Endothelial cell of umbilical vein (primary cell): ENCODE measurements around the gene ZNF775. TPM values are rescaled to one million over a fixed set of nuclear protein-coding genes. Genes with fewer than 3 reads are reported as not detected.

Experiments
- BruUV-seq: library from RNA; stranded (reverse); fragments of 400-500 nt; replicated peaks from 2 replicates; lab custom pipeline; 2021; lab: Mats Ljungman, UMichigan
- CTCF ChIA-PET: fragments of 300-600, 350-600 bp; sonication (Branson Sonifier 250); formaldehyde crosslinking; loops from one replicate; lab custom pipeline; 2021; ENCODE audit warnings: antibody characterized with exemption, inconsistent platforms; lab: Charles Lee
- POLR2A ChIA-PET: fragments of 300-600, 350-600 bp; sonication (Branson Sonifier 250); formaldehyde crosslinking; loops from one replicate; lab custom pipeline; 2021; ENCODE audit warnings: antibody characterized with exemption, inconsistent platforms; lab: Charles Lee
- DNase-seq: peaks from one replicate; pipeline ENCODE4 v3.0.0-alpha.2; 2011; ENCODE audit warnings: low read depth, low spot score
- FAIRE-seq: peaks from 2 replicates; lab custom pipeline; 2011; peaks lifted over from hg19 to GRCh38; lab: Jason Lieb, UNC
- H2AFZ ChIP-seq: 2 replicates; pipeline ENCODE4 v1.6.0; 2012; ENCODE audit warnings: low read depth, low read length, control low read depth, inconsistent platforms
- H3K27ac ChIP-seq: 2 replicates; pipeline ENCODE4 v1.5.1; 2011; ENCODE audit warnings: low read depth, mild to moderate bottlenecking, control low read depth, low read length, moderate library complexity; ENCODE audit not compliant: insufficient read depth
- H3K27me3 ChIP-seq, 2 experiments: 2 replicates each; pipeline versions ENCODE4 v1.6.0 to v1.6.1; 2011; ENCODE audit warnings: low read length in 2 of 2, mixed read lengths in 1 of 2; ENCODE audit not compliant: control insufficient read depth in 2 of 2, insufficient read depth in 2 of 2
- H3K36me3 ChIP-seq, 2 experiments: 2 replicates in 1 of 2; 3 replicates in 1 of 2; pipeline ENCODE4 v1.5.1; 2011; ENCODE audit warnings: low read length in 2 of 2, mild to moderate bottlenecking in 1 of 2, moderate library complexity in 1 of 2; ENCODE audit not compliant: control insufficient read depth in 2 of 2, insufficient read depth in 2 of 2; ENCODE audit errors: extremely low read depth in 1 of 2
- H3K4me1 ChIP-seq: 3 replicates; pipeline ENCODE4 v1.5.1; 2011; ENCODE audit warnings: mild to moderate bottlenecking, low read length; ENCODE audit not compliant: control insufficient read depth, insufficient read depth; ENCODE audit errors: extremely low read depth
- H3K4me2 ChIP-seq: 2 replicates; pipeline ENCODE4 v1.6.1; 2011; ENCODE audit warnings: low read length, control low read depth, mixed read lengths; ENCODE audit not compliant: insufficient read depth
- H3K4me3 ChIP-seq, 3 experiments: fragments of 200-600 bp in 1 of 3; sonication (generic), shearing (Covaris generic) in 1 of 3; replicated peaks in 1 of 3; 2 replicates each; pipeline ENCODE4 v1.5.1; 2011 to 2016; ENCODE audit warnings: control low read depth in 3 of 3, low read length in 3 of 3, mild to moderate bottlenecking in 2 of 3, inconsistent platforms in 1 of 3, low read depth in 1 of 3, moderate library complexity in 1 of 3; ENCODE audit not compliant: insufficient read depth in 1 of 3
- H3K79me2 ChIP-seq: 2 replicates; pipeline ENCODE4 v1.6.0; 2012; ENCODE audit warnings: low read length, inconsistent platforms; ENCODE audit not compliant: control insufficient read depth, insufficient read depth
- H3K9ac ChIP-seq: replicated peaks from 2 replicates; pipeline ENCODE3; 2011; ENCODE audit warnings: low read length, control low read depth; ENCODE audit not compliant: insufficient read depth; ENCODE audit errors: extremely low read depth
- H3K9me1 ChIP-seq: replicated peaks from 3 replicates; pipeline ENCODE4 v1.6.0; 2011; ENCODE audit warnings: mild to moderate bottlenecking, low read length; ENCODE audit not compliant: control insufficient read depth, insufficient read depth; ENCODE audit errors: extremely low read depth
- H3K9me3 ChIP-seq: replicated peaks from 2 replicates; pipeline ENCODE4 v1.5.1; 2012; ENCODE audit warnings: low read length, inconsistent platforms; ENCODE audit not compliant: control insufficient read depth, insufficient read depth
- H4K20me1 ChIP-seq: replicated peaks from 2 replicates; pipeline ENCODE3; 2011; ENCODE audit warnings: mild to moderate bottlenecking, low read length; ENCODE audit not compliant: control insufficient read depth, insufficient read depth; ENCODE audit errors: extremely low read depth
- EZH2 ChIP-seq: IDR thresholded peaks from 2 replicates; pipeline ENCODE4 v1.6.1; 2012; ENCODE audit warnings: borderline replicate concordance, low read depth, mild to moderate bottlenecking, moderate library complexity, low read length, inconsistent platforms; ENCODE audit not compliant: severe bottlenecking
- FOS ChIP-seq: IDR thresholded peaks from 2 replicates; pipeline ENCODE4 v1.6.1; 2011; ENCODE audit warnings: mild to moderate bottlenecking, low read length, moderate library complexity, borderline replicate concordance; ENCODE audit not compliant: insufficient read depth
- GATA2 ChIP-seq: IDR thresholded peaks from 2 replicates; pipeline ENCODE4 v1.7.0; 2011; ENCODE audit warnings: low read depth, mild to moderate bottlenecking, moderate library complexity, mixed read lengths, low read length; ENCODE audit not compliant: insufficient read length, insufficient read depth
- JUN ChIP-seq: IDR thresholded peaks from 2 replicates; pipeline ENCODE4 v1.6.1; 2011; ENCODE audit warnings: borderline replicate concordance, low read depth; ENCODE audit not compliant: insufficient read length, insufficient read depth
- MYC ChIP-seq: IDR thresholded peaks from one replicate; pipeline ENCODE4 v1.6.1; 2011; ENCODE audit warnings: mild to moderate bottlenecking, low read depth, low read length
- POLR2A ChIP-seq: IDR thresholded peaks from 2 replicates; pipeline ENCODE4 v1.6.1; 2012; ENCODE audit warnings: low read depth, mild to moderate bottlenecking, control low read depth, low read length
- POLR2AphosphoS5 ChIP-seq: IDR thresholded peaks from 2 replicates; pipeline ENCODE4 v1.6.1; 2012; ENCODE audit warnings: low read depth, mild to moderate bottlenecking, control low read depth, low read length, moderate library complexity; ENCODE audit not compliant: insufficient read depth
- dilution Hi-C: fragments of 300-500 bp; cut with MboI; formaldehyde crosslinking; loops from one replicate; pipeline ENCODE4 v1.15.0; 2019; ENCODE audit warnings: low sequenced_read_pairs; ENCODE audit not compliant: extremely low pct_ligation_motif_present
- intact Hi-C: fragments of 100-400 bp; cut with micrococcal nuclease; formaldehyde crosslinking; loops from one replicate; pipeline ENCODE4 v1.10.0; 2022
- polyA plus RNA-seq, 4 experiments: library from polyadenylated mRNA; depleted of rRNA in 3 of 4; stranded (reverse) in 3 of 4; unstranded in 1 of 4; fragments of >200 nt; gene quantifications; 2 replicates each; pipeline versions ENCODE4 v1.2.1 to v1.2.3, GENCODE V29; 2011 to 2012; ENCODE audit warnings: missing spikeins in 1 of 4
- total RNA-seq: library from RNA; stranded (reverse); gene quantifications from 2 replicates; pipeline ENCODE4 v1.2.3, GENCODE V29; 2021
- TF ChIP-seq, protein P1 (sequence below): IDR thresholded peaks from 2 replicates; pipeline ENCODE4 v1.6.1; 2011; ENCODE audit not compliant: insufficient read depth, insufficient read length
- TF ChIP-seq, protein P2 (sequence below), 2 donors: IDR thresholded peaks; 1 replicate in 1 of 2; 2 replicates in 1 of 2; pipeline ENCODE4 v1.5.1; 2011; ENCODE audit warnings: low read length in 2 of 2, mild to moderate bottlenecking in 2 of 2, moderate library complexity in 2 of 2, control low read depth in 1 of 2, inconsistent platforms in 1 of 2, low read depth in 1 of 2; ENCODE audit not compliant: insufficient read depth in 1 of 2; ENCODE audit errors: extremely low read depth in 1 of 2

The ZNF775 gene
- total and polyA plus RNA-seq, 2 donors (not counting 3 experiments of a cell fraction or from before 2014, with no cell fraction given), result 5.8 to 8.3 TPM

DNA sequence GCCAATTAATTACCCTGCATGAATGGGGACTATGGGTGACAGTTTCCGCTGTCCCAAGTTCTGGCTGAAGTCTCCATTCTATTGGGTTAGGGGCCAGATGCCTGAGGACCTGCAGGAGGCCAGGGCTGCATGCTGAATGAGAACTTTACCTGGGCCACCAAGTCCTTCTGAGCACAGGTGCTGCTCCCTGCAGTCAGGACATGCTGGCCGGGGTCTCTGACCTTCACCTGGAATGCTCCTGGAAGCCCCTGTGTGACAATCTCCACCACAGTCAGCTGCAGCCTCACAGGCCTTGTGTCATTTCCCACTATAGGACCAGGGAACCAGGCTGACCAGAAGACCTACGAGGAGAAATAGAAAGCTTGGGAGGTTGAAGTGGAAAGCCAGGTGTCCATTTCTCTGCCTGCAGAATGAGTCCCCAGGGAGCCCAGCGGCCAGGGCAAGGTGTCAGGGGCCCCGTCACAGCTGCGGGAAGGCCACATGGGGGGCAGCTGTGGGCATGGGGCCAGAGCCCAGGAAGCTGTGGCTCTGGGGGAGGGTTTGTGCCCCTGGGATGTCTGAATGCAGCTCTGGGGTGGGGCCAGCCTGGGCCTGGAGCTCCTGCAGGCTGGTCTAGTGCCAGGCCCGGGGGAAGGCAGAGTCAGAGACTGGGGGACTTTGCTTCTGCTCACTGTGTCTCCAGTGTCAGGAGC lies 65.7 kb downstream of the ZNF775 start:
- dilution Hi-C loops, result no loop called here
- intact Hi-C loops, result no loop called here
- TF ChIP-seq POLR2A, result no peak
- TF ChIP-seq GATA2, result no peak
- TF ChIP-seq, protein P1, sequence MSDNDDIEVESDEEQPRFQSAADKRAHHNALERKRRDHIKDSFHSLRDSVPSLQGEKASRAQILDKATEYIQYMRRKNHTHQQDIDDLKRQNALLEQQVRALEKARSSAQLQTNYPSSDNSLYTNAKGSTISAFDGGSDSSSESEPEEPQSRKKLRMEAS, result no peak
- TF ChIP-seq MYC, result no peak
- no peak for TF ChIP-seq FOS
- TF ChIP-seq, protein P2, sequence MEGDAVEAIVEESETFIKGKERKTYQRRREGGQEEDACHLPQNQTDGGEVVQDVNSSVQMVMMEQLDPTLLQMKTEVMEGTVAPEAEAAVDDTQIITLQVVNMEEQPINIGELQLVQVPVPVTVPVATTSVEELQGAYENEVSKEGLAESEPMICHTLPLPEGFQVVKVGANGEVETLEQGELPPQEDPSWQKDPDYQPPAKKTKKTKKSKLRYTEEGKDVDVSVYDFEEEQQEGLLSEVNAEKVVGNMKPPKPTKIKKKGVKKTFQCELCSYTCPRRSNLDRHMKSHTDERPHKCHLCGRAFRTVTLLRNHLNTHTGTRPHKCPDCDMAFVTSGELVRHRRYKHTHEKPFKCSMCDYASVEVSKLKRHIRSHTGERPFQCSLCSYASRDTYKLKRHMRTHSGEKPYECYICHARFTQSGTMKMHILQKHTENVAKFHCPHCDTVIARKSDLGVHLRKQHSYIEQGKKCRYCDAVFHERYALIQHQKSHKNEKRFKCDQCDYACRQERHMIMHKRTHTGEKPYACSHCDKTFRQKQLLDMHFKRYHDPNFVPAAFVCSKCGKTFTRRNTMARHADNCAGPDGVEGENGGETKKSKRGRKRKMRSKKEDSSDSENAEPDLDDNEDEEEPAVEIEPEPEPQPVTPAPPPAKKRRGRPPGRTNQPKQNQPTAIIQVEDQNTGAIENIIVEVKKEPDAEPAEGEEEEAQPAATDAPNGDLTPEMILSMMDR (IDR thresholded peaks at IDR 0.05; ENCODE audit: extremely low read depth in 1 of 2, insufficient read depth in 1 of 2, low read depth in 1 of 2, low read length in 2 of 2), result no peak
- no peak for TF ChIP-seq EZH2
- TF ChIP-seq JUN, result no peak
- no peak for TF ChIP-seq POLR2AphosphoS5

More for the DNA sequence above, 65.7 kb downstream of the ZNF775 start:
- H3K4me2 ChIP-seq, result no peak overlapping the region
- H3K27ac ChIP-seq, result no peak overlapping the region
- no peak for DNase-seq
- H2AFZ ChIP-seq, result no peak overlapping the region
- no peaks in the 10 kb centered on the region for H3K79me2 ChIP-seq
- ChIA-PET POLR2A (interaction anchor here (0.6 kb wide), 1 partner anchor 53 kb away, joined by 11 read pairs; no protein-coding TSS in a partner anchor), CTCF (interaction anchor here (1.7 kb wide), 1 partner anchor 454 kb away, joined by 3 read pairs; no protein-coding TSS in a partner anchor)
- H3K27me3 ChIP-seq, result no peaks in the 10 kb centered on the region
- no peaks in the 10 kb centered on the region for H3K9me1 ChIP-seq
- no peaks in the 10 kb centered on the region for H4K20me1 ChIP-seq
- H3K36me3 ChIP-seq, result no peaks in the 10 kb centered on the region
- H3K4me3 ChIP-seq, result no peak overlapping the region
- FAIRE-seq, result no peak
- no peaks in the 10 kb centered on the region for H3K9me3 ChIP-seq
- BruUV-seq, result no TSS peak
- H3K4me1 ChIP-seq, result peaks cover 9% of the 10 kb centered on the region
- H3K9ac ChIP-seq, result no peak overlapping the region
